Activated T-cell treated with anti-CD3 and anti-CD28 coated beads for 1 hour (primary cell): ENCODE data around the gene KNDC1.
"Not testable (repeated sequence)": the region's sequence is repeated elsewhere in the genome, so short reads cannot be mapped to it uniquely, and the experiment has no call there.

ENCODE experiments used
- DNase-seq: peaks from one replicate; pipeline ENCODE4 v3.0.0-alpha.2; 2020; ENCODE audit warnings: low read depth

KNDC1 gene

DNA sequence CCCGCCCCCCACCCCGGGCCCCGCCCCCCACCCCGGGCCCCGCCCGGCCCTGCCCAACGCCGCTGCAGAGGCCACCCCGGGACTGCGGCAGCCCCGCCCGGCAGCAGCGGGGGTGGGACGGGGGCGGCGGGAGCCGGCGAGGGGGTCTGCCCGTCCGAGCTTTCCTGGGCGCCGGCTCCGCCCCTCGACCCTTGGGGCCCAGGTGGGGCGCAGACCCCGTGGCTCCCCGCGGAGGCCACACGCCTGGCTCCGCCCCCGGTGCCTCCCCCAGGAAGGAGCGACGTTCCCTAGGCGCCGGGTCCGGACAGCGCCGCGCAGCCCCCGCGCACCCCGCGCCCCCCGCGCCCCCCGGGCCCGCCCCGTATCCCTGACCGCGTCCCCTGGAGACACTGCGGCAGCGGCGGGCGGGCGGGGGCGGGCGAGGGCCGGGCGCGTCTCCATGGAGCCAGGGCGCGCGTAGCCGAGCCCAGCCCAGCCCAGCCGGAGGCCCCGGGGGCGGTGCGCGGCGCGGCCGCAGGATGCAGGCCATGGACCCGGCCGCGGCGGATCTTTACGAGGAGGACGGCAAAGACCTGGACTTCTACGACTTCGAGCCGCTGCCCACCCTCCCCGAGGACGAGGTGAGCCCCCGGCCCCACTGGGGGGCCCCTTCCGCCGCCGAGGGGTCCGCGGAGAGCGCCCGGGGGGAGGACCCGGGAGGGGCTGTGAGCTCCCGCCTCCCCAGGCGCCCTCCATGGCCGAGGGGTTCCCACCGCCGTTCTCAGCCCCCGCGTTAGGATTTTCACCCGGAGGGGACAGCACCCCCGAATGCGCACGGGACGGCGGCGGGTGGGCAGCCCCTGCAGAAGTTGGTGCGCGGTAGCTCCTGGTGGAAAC, at the start of gene KNDC1:
TSS of gene KNDC1 (plus strand) at position 270 of the 876 bp plus-strand sequence. CDS start at position 519, 249 bp downstream.
- no peak for DNase-seq

GRCh38 chr10:133110609-133111275, 49.3 kb upstream of the KNDC1 start:
- no peak for DNase-seq

GRCh38 chr10:133111640-133112039, 48.4 kb upstream of the KNDC1 start:
- not testable (repeated sequence) for DNase-seq

GRCh38 chr10:133113146-133113830, 46.7 kb upstream of the KNDC1 start:
- DNase-seq, result no peak

DNA sequence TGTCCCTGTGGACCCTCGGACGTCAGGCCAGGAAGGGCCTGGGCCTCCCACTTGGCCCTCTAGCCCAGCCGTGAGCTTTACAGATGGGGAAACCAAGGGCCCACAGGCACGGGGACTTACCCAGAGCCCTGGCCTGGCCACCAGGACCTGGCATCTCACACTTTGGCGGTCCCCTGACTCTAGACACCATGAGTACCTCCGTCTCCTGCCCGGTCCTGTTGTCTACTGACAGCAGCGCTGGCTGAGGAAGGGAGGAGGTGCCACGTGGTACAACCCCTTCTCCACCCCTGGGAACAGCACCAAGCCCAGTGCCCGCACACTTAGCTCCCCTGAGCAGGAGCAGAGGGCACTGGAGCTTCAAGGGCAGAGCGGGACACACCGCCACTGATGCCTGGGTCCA, 46.2 kb upstream of the KNDC1 start:
- no peak for DNase-seq

- DNase-seq, result no peak
Observed at GRCh38 chr10:133114251-133114650, 45.8 kb upstream of the KNDC1 start.

DNA sequence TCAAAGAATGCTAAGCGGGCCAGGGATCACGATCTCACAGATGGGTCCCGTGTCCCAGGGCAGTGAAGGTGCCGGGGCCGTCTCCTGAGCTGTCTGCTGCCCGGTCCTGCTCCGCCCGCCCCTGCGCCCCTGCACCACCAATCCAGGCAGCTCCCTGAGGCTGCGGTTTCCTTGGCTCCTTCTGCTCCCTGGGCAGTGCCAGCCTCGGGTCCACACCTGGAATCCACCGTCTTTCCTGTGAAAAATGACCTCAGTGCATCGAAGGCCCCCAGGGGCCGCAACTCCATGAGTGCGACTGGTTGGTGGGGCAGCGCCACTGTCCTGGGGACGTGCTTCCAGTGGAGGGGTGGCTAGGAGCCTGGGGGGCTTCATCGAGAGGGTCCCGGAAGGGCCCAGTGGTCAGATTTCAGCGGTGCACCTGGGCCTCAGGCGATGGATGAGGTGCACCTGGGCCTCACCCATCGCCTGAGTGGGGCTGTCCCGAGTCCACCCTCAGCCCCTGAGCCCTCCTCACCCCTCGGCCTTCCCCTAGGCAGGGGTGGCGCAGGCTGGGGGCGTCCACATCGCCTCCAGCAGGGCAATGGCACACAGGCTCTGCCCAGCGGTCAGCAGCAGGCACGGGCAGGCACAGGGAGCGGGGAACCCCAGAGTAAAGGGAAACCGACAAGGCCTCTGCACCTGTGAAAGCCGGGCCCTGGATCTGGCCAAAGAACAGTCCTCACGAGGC, 45.1 kb upstream of the KNDC1 start:
- DNase-seq, result no peak

GRCh38 chr10:133115453-133115842, 44.6 kb upstream of the KNDC1 start:
- DNase-seq, result no peak

GRCh38 chr10:133115976-133116375, 44.0 kb upstream of the KNDC1 start:
- no peak for DNase-seq

DNA sequence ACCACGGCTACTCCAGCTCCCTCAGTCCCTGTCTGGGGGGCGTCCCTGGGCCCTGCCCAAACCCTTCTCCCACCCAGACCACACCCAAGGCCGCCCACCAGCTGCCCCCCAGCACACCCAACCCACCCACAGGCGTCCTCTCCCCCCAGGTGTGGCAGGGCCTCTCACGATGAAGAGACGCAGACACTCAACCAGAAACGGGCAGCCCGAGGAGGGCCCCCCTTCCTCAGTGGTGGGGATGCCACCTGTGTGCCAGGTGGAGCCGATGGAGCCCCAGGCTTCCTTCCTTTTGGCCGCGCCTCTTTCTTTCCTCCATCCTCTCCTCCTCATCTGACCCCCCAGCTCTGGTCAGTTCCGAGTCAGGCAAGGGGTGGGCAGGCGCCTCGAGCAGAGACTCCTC, 43.6 kb upstream of the KNDC1 start:
- DNase-seq, result no peak

- DNase-seq, result no peak
Observed at GRCh38 chr10:133117036-133117687, 42.9 kb upstream of the KNDC1 start.

- DNase-seq, result no peak
Observed at GRCh38 chr10:133117688-133118071, 42.3 kb upstream of the KNDC1 start.

DNA sequence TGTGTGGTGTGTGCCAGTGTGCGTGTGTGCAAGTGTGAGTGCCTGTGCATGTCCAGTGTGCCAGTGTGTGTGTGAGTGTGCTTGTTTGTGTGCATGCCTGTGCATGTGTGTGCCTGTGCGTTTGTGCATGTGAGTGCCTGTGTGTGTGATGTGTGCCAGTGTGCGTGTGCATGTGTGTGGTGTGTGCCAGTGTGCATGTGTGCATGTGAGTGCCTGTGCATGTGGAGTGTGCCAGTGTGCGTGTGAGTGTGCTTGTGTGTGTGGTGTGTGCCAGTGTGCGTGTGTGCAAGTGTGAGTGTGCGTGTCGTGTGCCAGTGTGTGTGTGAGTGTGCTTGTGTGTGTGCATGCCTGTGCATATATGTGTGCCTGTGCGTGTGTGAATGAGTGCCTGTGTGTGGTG, 38.5 kb upstream of the KNDC1 start:
- DNase-seq, result no peak

DNA sequence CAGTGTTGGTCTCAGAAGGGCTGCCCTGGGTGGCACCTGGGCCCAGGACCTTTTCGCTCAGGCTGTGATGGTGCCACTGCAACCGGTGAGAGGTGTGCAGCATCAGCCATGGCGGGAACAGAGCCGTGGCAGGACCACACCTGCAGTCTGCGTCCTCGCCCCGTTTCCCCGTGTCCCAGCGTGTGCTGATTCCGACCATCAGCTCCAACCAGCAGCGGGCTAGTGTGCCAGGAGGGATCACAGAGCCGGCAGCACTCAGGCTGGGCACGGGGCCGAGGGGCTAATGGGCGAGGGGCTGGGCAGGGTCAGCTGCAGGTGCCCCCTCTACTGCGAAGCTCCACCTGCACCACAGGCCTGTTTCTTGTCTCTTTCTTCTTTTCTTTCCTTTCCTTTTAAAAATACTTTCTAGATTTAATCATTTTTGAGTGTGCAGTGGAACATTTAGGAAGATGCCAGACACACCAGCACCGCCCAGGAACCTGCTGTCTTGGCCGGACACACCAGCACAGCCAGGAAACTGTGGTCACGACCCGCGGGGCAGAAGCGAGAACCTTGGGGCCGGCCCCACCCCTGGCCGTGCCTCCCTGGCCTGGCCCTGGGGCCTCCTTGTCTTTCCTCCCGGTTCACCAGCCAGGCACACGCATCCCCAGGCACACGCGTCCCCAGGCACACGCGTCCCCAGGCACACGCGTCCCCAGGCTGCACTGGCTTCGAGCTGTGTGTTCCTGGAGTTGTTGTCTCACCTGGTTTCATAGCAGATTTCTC, 37.7 kb upstream of the KNDC1 start:
- DNase-seq, result no peak

DNA sequence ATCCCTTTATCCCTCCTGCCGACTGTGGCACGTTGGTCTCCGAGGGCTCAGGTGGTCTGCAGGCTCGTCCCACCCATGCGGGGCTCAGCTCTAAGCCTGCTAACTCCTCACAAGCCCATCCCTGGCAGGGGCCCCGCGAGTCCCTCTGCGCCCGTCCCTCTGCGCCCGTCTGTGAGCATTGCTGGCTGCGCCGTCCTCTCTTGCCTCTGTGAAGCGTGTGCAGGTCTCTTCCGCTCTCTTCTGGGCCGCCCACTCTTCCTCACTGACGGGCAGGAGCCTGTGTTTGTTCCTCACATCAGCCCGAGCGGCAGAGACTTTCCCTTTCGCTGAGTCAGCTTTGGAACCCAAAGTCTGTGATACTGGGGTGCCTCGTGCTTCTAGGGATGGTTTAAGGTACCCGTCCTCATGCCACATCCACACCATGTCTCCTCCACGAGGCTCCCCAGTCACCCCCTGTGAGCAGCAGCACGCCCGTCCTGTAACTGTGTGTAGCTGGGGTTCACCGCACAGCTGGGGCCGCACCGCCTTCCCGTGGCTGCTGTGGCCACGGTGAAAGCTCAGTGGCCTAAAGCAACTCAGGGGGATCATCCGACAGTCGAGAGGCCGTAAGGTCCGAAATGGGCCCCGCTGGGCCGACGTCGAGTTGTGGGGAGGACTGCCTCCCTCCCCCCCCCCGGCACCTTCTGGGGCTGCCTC, 36.8 kb upstream of the KNDC1 start:
- DNase-seq, result no peak

- DNase-seq, result no peak
Observed at GRCh38 chr10:133123746-133124356, 36.2 kb upstream of the KNDC1 start.

DNA sequence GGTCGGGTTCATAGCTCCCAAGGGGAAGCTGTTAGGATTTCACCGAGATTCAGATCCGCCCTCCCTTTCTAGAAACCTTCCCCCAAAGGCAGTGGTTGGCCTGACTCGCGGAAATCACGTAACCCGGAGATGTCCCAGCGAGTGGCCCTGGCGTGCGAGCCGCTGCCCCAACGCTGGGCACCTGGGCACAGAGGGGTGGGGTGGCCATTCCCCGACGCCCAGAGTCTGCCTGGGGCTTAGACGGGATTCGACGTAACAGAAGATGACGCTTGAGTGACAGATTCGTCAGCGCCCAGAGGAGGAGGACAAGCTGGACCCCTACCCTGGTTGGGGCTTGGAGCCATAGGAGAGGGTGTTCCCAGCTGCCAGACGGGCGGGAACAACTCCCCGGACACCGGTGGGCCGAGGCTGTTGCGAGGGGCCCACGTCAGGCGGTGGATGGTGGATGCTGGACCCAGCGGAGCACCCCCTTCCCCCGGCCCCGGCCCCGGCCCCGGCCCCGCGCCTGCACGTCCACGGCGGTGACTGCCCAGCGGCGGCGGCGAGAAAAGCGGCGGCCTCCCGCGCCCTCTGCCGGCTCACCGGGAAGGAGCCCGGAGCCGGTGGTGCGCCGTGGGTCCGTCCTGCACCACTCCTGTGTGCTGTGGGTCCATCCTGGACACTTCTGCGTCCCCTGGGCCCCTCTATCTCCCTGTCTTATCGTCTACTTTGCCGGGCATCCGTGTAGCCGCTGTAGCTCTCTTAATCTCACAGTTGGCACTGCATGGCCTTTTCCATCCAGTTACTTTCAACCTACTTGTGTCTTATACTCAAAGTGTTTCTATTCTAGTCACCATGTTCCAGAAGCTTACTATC, 35.4 kb upstream of the KNDC1 start:
- DNase-seq, result no peak

- DNase-seq, result no peak
Observed at GRCh38 chr10:133125901-133126300, 34.1 kb upstream of the KNDC1 start.
